ENCODE measurements around the gene DGKA. TPM values are rescaled to one million over a fixed set of nuclear protein-coding genes. Genes with fewer than 3 reads are reported as not detected.

The DGKA gene
- total and polyA plus RNA-seq, 2 of the 13 experiments (the other 11 are each of a cell fraction or from before 2014, with no cell fraction given) = 2.4 to 5.4 TPM

DNA sequence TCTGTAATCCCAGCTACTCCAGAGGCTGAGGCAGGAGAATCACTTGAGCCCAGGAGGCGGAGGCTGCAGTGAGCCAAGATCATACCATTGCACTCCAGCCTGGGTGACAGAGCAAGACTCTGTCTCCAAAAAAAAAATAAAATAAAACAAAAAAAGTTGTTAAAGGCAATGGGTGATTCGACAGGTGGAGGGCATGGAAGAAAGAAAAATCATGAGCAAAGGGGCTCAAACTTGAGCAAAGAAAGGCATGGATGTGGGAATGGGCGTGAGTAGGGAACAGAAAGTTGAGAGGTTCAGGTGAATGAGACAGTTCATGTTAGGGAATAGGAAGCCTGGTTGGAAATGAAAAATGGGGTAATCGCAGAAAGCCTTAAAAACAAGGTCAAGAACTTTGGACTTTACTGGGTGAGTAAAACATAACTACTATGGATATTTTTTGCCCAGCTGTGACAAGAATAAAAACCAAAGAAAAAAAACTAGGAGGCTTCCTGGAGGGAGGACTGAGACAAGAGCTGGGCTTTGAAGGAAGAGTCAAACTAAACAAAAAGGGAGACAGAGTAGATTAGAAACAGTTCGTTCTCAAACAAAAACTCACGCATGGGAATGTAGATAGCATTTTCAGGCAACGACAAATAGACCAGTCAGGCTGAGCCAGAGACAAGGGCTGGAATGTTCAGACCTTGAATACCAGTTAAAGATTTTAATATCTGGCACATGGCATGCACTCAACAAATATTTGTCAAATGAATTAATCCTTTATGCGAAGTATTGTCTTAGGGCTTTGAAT, 22.0 kb upstream of the DGKA start (continued):
- TF ChIP-seq, protein P1, sequence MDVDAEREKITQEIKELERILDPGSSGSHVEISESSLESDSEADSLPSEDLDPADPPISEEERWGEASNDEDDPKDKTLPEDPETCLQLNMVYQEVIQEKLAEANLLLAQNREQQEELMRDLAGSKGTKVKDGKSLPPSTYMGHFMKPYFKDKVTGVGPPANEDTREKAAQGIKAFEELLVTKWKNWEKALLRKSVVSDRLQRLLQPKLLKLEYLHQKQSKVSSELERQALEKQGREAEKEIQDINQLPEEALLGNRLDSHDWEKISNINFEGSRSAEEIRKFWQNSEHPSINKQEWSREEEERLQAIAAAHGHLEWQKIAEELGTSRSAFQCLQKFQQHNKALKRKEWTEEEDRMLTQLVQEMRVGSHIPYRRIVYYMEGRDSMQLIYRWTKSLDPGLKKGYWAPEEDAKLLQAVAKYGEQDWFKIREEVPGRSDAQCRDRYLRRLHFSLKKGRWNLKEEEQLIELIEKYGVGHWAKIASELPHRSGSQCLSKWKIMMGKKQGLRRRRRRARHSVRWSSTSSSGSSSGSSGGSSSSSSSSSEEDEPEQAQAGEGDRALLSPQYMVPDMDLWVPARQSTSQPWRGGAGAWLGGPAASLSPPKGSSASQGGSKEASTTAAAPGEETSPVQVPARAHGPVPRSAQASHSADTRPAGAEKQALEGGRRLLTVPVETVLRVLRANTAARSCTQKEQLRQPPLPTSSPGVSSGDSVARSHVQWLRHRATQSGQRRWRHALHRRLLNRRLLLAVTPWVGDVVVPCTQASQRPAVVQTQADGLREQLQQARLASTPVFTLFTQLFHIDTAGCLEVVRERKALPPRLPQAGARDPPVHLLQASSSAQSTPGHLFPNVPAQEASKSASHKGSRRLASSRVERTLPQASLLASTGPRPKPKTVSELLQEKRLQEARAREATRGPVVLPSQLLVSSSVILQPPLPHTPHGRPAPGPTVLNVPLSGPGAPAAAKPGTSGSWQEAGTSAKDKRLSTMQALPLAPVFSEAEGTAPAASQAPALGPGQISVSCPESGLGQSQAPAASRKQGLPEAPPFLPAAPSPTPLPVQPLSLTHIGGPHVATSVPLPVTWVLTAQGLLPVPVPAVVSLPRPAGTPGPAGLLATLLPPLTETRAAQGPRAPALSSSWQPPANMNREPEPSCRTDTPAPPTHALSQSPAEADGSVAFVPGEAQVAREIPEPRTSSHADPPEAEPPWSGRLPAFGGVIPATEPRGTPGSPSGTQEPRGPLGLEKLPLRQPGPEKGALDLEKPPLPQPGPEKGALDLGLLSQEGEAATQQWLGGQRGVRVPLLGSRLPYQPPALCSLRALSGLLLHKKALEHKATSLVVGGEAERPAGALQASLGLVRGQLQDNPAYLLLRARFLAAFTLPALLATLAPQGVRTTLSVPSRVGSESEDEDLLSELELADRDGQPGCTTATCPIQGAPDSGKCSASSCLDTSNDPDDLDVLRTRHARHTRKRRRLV (CRISPR knock-in tag; IDR thresholded peaks at IDR 0.05) = no peak
- TF ChIP-seq RARA (CRISPR knock-in tag; IDR thresholded peaks at IDR 0.05) = 0 out of 2 replicates have a peak, but pooled peaks have one; percentile 12
- TF ChIP-seq, protein P2, sequence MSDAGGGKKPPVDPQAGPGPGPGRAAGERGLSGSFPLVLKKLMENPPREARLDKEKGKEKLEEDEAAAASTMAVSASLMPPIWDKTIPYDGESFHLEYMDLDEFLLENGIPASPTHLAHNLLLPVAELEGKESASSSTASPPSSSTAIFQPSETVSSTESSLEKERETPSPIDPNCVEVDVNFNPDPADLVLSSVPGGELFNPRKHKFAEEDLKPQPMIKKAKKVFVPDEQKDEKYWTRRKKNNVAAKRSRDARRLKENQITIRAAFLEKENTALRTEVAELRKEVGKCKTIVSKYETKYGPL (CRISPR knock-in tag; IDR thresholded peaks at IDR 0.05) = no peak
- no peak for TF ChIP-seq NR2F2 (IDR thresholded peaks at IDR 0.05; ENCODE audit: borderline replicate concordance, low read depth)
- no peak for TF ChIP-seq ZC3H4 (CRISPR knock-in tag; IDR thresholded peaks at IDR 0.05; ENCODE audit: borderline replicate concordance)
- TF ChIP-seq YEATS2 (CRISPR knock-in tag; IDR thresholded peaks at IDR 0.05; ENCODE audit: borderline replicate concordance) = no peak
- TF ChIP-seq, protein P3, sequence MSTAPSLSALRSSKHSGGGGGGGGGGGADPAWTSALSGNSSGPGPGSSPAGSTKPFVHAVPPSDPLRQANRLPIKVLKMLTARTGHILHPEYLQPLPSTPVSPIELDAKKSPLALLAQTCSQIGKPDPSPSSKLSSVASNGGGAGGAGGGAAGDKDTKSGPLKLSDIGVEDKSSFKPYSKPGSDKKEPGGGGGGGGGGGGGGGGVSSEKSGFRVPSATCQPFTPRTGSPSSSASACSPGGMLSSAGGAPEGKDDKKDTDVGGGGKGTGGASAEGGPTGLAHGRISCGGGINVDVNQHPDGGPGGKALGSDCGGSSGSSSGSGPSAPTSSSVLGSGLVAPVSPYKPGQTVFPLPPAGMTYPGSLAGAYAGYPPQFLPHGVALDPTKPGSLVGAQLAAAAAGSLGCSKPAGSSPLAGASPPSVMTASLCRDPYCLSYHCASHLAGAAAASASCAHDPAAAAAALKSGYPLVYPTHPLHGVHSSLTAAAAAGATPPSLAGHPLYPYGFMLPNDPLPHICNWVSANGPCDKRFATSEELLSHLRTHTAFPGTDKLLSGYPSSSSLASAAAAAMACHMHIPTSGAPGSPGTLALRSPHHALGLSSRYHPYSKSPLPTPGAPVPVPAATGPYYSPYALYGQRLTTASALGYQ (CRISPR knock-in tag; IDR thresholded peaks at IDR 0.05) = no peak
- TF ChIP-seq ZNF441 (CRISPR knock-in tag; IDR thresholded peaks at IDR 0.05; ENCODE audit: borderline replicate concordance) = no peak
- TF ChIP-seq ZNF564 (CRISPR knock-in tag; IDR thresholded peaks at IDR 0.05) = no peak
- TF ChIP-seq ETV5 (CRISPR knock-in tag; IDR thresholded peaks at IDR 0.05; ENCODE audit: borderline replicate concordance) = no peak
- TF ChIP-seq TBX2 (CRISPR knock-in tag; IDR thresholded peaks at IDR 0.05; ENCODE audit: borderline replicate concordance) = no peak
- TF ChIP-seq, protein P4, sequence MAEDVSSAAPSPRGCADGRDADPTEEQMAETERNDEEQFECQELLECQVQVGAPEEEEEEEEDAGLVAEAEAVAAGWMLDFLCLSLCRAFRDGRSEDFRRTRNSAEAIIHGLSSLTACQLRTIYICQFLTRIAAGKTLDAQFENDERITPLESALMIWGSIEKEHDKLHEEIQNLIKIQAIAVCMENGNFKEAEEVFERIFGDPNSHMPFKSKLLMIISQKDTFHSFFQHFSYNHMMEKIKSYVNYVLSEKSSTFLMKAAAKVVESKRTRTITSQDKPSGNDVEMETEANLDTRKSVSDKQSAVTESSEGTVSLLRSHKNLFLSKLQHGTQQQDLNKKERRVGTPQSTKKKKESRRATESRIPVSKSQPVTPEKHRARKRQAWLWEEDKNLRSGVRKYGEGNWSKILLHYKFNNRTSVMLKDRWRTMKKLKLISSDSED (CRISPR knock-in tag; IDR thresholded peaks at IDR 0.05) = no peak
- no peak for TF ChIP-seq GZF1 (CRISPR knock-in tag; IDR thresholded peaks at IDR 0.05)
- no peak for TF ChIP-seq SYNCRIP (IDR thresholded peaks at IDR 0.05; ENCODE audit: insufficient read depth, low read depth, low read length)
- TF ChIP-seq FOXP1 (IDR thresholded peaks at IDR 0.05) = no peak
- no peak for TF ChIP-seq FOXP1 (CRISPR knock-in tag; IDR thresholded peaks at IDR 0.05)
- TF ChIP-seq ZNF547 (CRISPR knock-in tag; IDR thresholded peaks at IDR 0.05) = no peak
- TF ChIP-seq HMG20B (CRISPR knock-in tag; conservative IDR thresholded peaks at IDR 0.05) = no peak
- TF ChIP-seq TCF12 (IDR thresholded peaks at IDR 0.05) = no peak
- TF ChIP-seq TCF12 (CRISPR knock-in tag; IDR thresholded peaks at IDR 0.05) = no peak
- TF ChIP-seq SP1 (IDR thresholded peaks at IDR 0.05) = no peak
- no peak for TF ChIP-seq SP1 (CRISPR knock-in tag; IDR thresholded peaks at IDR 0.05)
